Retinal pigment epithelial cell (primary cell): Measurements from ENCODE around the gene S1PR3.

ENCODE experiments used
- DNase-seq: peaks from one replicate; pipeline ENCODE4 v3.0.0-alpha.2; 2010; ENCODE audit warnings: low read depth
- H3K4me3 ChIP-seq: 2 replicates; pipeline ENCODE4 v1.5.1; 2011; ENCODE audit warnings: mild to moderate bottlenecking, low read length, control low read depth, moderate library complexity
- TF ChIP-seq, protein P1 (sequence below): conservative IDR thresholded peaks from 2 replicates; pipeline ENCODE4 v1.5.1; 2011; ENCODE audit warnings: low read depth, low read length, control low read depth, inconsistent platforms

The S1PR3 gene

DNA sequence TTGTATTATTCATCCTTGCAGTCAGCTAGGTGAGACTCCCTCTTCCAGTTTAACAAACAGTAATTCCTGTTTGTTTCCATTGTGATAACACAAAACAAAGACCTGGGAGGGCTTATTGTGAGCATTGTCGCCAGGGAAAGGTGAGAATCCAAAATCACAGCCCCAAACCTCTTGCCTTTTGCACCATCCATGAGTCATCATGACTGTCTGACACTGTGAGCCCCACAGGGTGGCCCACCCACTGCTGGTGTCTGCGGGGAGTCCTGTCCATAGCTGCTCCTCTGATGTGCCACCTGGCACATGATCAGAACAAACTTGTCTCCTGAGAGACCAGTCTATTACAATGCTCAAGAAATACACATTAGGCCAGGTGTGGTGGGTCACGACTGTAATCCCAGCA lies 33.7 kb upstream of the S1PR3 start:
- no peak overlapping the region for H3K4me3 ChIP-seq
- DNase-seq, result no peak
- TF ChIP-seq, protein P1, sequence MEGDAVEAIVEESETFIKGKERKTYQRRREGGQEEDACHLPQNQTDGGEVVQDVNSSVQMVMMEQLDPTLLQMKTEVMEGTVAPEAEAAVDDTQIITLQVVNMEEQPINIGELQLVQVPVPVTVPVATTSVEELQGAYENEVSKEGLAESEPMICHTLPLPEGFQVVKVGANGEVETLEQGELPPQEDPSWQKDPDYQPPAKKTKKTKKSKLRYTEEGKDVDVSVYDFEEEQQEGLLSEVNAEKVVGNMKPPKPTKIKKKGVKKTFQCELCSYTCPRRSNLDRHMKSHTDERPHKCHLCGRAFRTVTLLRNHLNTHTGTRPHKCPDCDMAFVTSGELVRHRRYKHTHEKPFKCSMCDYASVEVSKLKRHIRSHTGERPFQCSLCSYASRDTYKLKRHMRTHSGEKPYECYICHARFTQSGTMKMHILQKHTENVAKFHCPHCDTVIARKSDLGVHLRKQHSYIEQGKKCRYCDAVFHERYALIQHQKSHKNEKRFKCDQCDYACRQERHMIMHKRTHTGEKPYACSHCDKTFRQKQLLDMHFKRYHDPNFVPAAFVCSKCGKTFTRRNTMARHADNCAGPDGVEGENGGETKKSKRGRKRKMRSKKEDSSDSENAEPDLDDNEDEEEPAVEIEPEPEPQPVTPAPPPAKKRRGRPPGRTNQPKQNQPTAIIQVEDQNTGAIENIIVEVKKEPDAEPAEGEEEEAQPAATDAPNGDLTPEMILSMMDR, result no peak

DNA sequence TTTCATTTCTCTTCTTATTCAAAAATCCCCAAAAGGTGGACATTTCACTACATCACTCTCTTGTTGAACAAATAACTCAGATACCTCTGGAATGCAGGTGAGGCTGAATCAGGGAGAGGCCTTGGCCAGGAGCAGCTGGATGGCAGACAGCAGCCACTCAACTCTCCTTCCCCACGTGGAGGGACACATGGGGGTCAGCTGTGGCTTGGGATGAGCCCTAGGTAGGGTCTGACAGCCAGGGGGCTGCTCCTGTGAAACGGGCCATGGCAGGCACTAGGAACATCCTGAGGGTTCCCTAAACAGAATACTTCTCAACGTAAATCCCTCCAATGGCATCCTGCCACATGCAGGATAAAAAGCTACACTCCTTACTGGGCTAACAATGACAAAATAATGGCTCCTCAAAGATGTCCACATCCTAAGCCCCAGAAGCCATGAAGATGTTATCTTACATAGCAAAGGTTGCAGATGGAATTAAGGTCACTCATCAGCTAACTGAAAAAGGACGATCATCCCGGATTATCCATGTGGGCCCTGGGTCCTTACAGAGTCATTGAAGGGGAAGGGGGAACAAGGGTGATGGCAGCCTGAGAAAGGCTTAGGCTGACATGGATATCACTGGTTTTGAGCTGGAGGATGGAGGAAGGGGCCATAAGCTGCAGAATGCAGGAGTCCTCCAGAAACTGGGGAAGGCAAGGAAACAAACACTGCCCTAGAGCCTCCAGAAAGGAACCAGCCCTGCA lies 31.4 kb upstream of the S1PR3 start:
- no peak for DNase-seq
- TF ChIP-seq, protein P1, result no peak
- no peak overlapping the region for H3K4me3 ChIP-seq

DNA sequence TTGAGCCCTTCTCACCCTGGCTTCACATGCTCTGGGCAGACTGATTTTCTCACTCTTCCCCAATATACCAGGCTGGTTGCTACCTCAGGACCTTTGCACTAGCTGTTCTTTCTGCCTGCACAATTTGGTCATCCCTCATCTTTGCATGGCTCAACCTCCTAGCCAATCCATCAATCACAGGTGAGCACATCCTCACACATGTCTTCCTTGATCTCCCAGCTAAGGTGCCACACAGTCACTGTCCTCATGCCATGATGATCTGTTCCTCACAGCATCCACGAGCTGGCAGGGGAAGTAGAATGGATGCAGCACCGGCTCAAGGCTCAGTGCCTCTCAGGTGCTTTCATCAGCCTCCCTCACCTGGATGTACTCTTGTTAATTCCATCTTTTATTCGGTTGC lies 30.6 kb upstream of the S1PR3 start:
- no peak overlapping the region for H3K4me3 ChIP-seq
- DNase-seq, result no peak
- TF ChIP-seq, protein P1, result no peak

DNA sequence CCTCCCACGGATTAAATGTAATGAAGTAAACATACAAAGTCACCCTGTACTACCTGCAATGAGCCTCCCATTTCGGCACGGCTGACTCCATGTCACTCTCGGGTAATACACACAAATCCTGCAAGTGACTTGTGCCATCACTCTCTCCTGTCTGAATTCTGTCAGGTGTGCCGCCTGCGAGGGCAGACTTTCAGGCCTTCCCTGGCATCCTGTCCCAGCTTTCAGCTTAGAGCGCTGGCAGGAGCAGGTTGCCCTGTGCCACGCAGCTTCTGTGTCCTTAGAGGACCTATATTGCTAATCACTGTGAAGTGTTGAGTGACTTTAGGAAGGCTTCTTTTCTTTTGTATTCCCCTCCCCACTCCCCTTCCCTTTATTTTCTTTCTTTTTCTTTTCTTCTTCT lies 25.8 kb upstream of the S1PR3 start:
- TF ChIP-seq, protein P1, result no peak
- no peak for DNase-seq
- H3K4me3 ChIP-seq, result no peak overlapping the region

DNA sequence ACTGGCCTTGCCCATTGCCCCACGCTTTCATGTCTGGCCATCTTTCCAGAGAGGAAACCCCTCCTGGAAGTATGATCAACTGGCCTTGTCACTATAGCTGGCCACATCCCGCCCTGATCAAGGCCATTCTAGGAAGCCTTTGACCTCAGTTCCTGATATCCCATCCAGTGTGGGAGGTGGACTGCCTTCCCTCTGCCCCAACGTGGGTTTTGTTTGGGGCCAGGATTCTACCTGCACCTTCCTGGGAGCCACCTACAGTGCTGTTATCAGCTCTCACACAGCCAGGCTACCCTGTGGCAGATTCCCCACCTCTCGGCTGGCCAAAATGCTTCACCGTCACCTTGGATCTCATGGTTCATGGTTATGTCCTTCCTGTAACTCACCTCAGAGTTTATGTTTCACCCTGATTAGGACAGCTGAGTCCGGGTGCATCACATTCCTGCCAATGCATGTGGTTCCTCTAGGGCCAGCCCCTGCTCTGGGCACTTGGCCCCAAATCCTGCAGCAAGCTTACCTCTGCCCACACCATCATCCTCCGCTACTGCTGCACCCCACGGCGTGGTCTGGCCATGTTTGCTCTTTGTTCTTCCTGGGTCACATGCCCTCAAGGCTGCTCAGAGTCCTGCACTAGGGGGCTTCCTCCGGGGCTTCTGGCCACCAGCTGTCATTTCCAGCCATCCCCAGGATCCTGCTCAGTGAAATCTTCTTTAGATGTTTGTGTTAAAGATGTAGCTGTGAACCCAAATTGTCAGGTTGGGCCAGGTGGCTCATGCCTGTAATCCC lies 24.2 kb upstream of the S1PR3 start:
- no peak overlapping the region for H3K4me3 ChIP-seq
- DNase-seq, result no peak
- TF ChIP-seq, protein P1, result no peak

DNA sequence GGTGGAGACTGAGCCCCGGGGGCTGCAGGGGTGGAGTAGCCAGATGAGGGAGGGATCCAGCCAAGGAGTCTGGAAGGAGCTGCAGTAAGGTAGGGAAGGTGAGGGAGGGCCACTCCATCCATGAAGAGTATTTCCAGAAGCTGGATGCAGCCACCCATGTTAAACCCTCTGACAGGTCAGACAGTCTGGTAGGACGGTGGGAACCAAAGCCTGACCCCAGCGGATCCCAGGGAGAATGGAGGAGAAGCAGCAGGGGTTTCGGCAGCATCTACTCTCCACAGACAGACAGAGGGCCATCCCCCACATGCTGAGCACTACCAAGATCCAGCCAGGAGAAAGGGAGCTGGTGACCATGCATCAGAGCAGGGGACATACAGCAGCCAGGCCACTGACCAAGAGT lies 22.5 kb upstream of the S1PR3 start:
- DNase-seq, result no peak
- TF ChIP-seq, protein P1, result no peak
- H3K4me3 ChIP-seq, result no peak overlapping the region
